Small intestine (tissue), 7 donors: ENCODE results near the gene MCM5. TPM values are rescaled to one million over a fixed set of nuclear protein-coding genes. Genes with fewer than 3 reads are reported as not detected.

Experiments used
- DNase-seq, 2 donors: peaks; one replicate each; pipeline versions ENCODE4 v3.0.0 to v3.0.0-alpha.2; 2013
- FAIRE-seq: peaks from 2 replicates; lab custom pipeline; 2012; peaks lifted over from hg19 to GRCh38; lab: Jason Lieb, UNC
- H3K27ac ChIP-seq, 3 donors: one replicate each; pipeline ENCODE4 v1.5.1; 2013; ENCODE audit warnings: low read length in 2 of 3, mild to moderate bottlenecking in 2 of 3, control low read depth in 1 of 3, inconsistent platforms in 1 of 3, low read depth in 1 of 3, moderate library complexity in 1 of 3
- H3K27me3 ChIP-seq, 3 donors: one replicate each; pipeline ENCODE4 v1.6.1; 2013; ENCODE audit warnings: low read length in 3 of 3, inconsistent platforms in 1 of 3; ENCODE audit not compliant: control insufficient read depth in 3 of 3, insufficient read depth in 3 of 3
- H3K36me3 ChIP-seq, 3 donors: one replicate each; pipeline ENCODE4 v1.6.1; 2013; ENCODE audit warnings: low read length in 3 of 3, inconsistent platforms in 1 of 3, low read depth in 1 of 3, mild to moderate bottlenecking in 1 of 3, moderate library complexity in 1 of 3; ENCODE audit not compliant: control insufficient read depth in 3 of 3, insufficient read depth in 2 of 3
- H3K4me1 ChIP-seq, 3 donors: one replicate each; pipeline ENCODE4 v1.6.1; 2013; ENCODE audit warnings: low read length in 2 of 3, inconsistent platforms in 1 of 3, low read depth in 1 of 3, mild to moderate bottlenecking in 1 of 3, moderate library complexity in 1 of 3; ENCODE audit not compliant: control insufficient read depth in 3 of 3, insufficient read depth in 2 of 3
- H3K4me3 ChIP-seq, 3 donors: one replicate each; pipeline ENCODE4 v1.5.1; 2013; ENCODE audit warnings: low read length in 3 of 3, control low read depth in 1 of 3, inconsistent platforms in 1 of 3, low read depth in 1 of 3, mild to moderate bottlenecking in 1 of 3, moderate library complexity in 1 of 3
- H3K9me3 ChIP-seq, 2 donors: one replicate each; pipeline ENCODE4 v1.6.1; 2013; ENCODE audit warnings: low read depth in 1 of 2, low read length in 1 of 2; ENCODE audit not compliant: control insufficient read depth in 2 of 2, insufficient read depth in 1 of 2
- WGBS, 3 donors: extraction: QIAGEN DNeasy Blood & Tissue Kit; methylation state at CpG; one replicate each; pipeline ENCODE4 v1.1.7; 2013; 5-methylcytosine and 5-hydroxymethylcytosine counted together
- polyA plus RNA-seq, 4 donors: library from polyadenylated mRNA; stranded (reverse) in 3 of 4; unstranded in 1 of 4; fragments of 200-250 nt in 3 of 4; fragments of 120-200 nt in 1 of 4; gene quantifications; one replicate each; pipeline versions ENCODE4 v1.2.1 to v1.2.3, GENCODE V29; 2013
- donor health status: healthy with polysubstance abuse.
- donor health status: control.
- donor health status: control.
- donor health status: Bipolar disorder and iron deficiency.
- donor health status: healthy.

MCM5 gene
- polyA plus RNA-seq, 4 donors: 5.6 to 39.5 (median 19.2) TPM

DNA sequence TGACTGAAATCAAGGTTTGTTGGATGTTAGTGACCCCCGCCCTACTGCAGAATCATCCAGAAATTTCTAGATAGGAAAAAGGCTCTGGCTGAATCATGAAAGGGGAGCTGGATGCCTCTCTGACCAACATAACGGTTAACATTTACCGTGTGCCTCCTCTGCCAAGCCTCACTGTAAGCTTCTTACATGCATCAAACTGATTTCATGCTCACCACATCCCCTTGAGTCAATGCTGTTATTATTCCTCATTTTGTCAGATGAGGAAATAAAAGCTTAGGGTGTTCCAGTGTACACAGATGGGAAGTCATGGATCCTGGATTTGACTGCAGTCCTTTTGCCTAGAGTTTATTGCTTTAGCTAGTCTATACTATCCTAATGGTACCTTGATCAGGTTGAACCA is 24.9 kb upstream of the MCM5 start:
- H3K36me3 ChIP-seq: no peaks in the 10 kb centered on the region
- no peaks in the 10 kb centered on the region for H3K9me3 ChIP-seq
- no peak overlapping the region for H3K27ac ChIP-seq
- H3K4me1 ChIP-seq: peaks cover 6 to 48% (median 11%) of the 10 kb centered on the region in 3 donors
- H3K4me3 ChIP-seq: no peak overlapping the region
- FAIRE-seq (no peak), DNase-seq (no peak)
- H3K27me3 ChIP-seq: no peaks in the 10 kb centered on the region
- WGBS, 3 donors: 84 to 91% (median 87%) methylated on average over 3 of the region's 3 CpGs

DNA sequence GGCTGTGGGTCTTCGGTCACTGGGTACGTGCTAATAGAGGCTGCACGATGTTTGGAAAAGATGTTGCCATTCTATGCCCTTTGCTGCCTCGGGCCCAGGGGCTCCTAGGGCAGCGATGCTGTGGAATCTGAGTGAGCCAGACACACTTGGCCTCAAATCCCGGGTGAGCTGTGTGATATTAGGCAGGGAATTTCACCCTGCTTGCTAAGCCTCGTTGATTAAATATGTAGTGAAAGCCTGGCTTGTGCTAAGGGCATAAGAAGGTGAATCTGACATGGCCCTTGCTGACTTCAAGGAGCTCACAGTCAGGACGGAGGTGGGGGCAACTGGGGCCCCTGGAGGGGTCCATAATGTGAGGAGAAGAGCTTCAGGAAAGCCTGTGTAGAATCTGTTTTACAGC is 24.4 kb upstream of the MCM5 start:
- Histone ChIP-seq H3K4me1 (peaks cover 9 to 53% (median 11%) of the 10 kb centered on the region in 3 donors), H3K9me3 (no peaks in the 10 kb centered on the region), H3K36me3 (no peaks in the 10 kb centered on the region), H3K27me3 (no peaks in the 10 kb centered on the region), H3K27ac (no peak overlapping the region), H3K4me3 (no peak overlapping the region)
- WGBS, 3 donors: 85 to 88% (median 88%) methylated on average over 8 of the region's 8 CpGs
- FAIRE-seq: no peak
- DNase-seq: no peak

DNA sequence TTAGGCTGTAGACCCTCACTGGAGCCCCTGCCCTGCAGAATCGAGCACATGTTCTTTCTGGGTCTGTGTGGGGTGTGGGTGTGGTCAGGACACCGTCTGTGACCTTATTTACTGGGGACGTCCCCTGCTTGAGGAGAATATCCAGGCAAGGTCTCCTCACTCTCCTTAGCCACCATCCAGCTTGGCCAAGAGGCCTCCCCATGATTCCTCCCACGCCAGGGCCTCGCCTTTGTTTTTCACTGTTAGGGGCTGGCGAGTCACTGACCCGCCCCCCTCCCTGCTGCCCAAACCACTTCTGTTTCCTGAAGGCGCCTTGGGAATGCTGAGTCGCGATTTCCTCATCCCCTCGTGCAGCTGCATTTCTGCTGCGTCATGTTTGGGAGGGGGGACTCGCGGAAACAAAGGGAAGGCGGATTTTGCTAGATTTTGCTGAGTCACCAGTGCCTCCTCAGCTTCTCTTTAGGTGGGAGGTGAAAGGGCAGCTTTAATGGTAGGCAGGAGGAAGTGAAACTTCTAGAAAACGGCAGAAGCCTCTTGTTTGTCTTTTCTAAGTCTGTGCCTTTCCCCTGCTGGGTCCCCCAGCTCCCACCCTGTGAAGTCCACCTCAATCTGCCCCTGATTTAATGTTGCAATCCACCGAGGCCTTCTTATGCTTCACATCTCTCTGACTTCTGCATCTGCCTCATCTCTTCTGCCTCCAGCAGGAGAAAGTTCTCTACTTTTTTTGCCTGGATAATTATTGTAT is 23.0 kb upstream of the MCM5 start:
- WGBS, 3 donors: 4 to 11% (median 8%) methylated on average over 17 of the region's 17 CpGs
- peaks cover 9 to 61% (median 11%) of the 10 kb centered on the region in 3 donors for H3K4me1 ChIP-seq
- H3K9me3 ChIP-seq: no peaks in the 10 kb centered on the region
- no peaks in the 10 kb centered on the region for H3K36me3 ChIP-seq
- peak; percentile 93 to 99 for DNase-seq
- no peaks in the 10 kb centered on the region for H3K27me3 ChIP-seq
- FAIRE-seq: no peak
- H3K27ac ChIP-seq: peak overlapping the region; percentile 90 to 95 (median 94)
- H3K4me3 ChIP-seq: no peak overlapping the region

DNA sequence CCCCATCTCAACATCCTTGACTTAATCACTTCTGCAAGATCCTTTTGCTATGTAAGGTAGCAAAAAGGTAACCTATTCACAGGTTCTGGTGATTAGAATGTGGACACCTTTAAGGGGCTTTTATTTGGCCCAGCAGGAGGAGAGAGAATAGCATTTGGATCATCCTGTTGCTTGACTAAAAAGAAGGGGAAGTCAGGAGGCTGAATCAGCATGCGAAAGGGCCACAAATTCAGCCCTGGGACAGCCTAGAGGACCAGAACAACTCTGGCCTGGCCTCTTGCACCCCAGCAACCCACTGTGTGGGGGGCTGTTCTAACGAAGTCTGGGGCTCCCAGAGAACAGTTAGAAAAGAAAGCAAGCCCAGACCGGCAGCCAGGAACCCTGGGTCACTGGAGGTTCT is 22.2 kb upstream of the MCM5 start:
- Histone ChIP-seq H3K4me1 (peaks cover 9 to 57% (median 11%) of the 10 kb centered on the region in 3 donors), H3K27me3 (no peaks in the 10 kb centered on the region), H3K36me3 (peaks cover 0 to under 1% (median 0%) of the 10 kb centered on the region in 3 donors), H3K9me3 (no peaks in the 10 kb centered on the region), H3K4me3 (no peak overlapping the region), H3K27ac (peak overlapping the region; percentile 90 to 95 (median 94))
- FAIRE-seq (no peak), DNase-seq (no peak)
- WGBS, 3 donors: 39 to 64% (median 49%) methylated on average over 3 of the region's 3 CpGs

DNA sequence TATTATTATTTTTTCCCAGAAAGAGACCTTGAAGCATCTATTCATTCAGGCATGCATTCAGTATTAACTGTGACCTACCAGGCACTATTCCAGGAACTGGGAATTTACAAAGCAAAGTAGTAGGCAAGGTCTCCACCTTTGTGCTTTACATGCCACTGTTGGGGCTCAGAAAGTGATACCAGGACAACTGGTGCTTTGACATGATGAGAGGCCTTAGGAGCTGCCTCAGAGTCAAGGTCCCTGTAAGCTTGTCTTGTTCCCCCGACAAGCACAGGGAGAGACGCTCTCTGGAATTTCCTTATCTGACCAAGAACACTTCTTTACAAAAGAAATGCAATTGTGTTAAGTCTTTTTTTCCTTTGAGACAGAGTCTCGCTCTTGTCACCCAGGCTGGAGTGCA is 21.3 kb upstream of the MCM5 start:
- H3K9me3 ChIP-seq: no peaks in the 10 kb centered on the region
- no peaks in the 10 kb centered on the region for H3K27me3 ChIP-seq
- DNase-seq (peak in 1 of 2 donors; percentile 55), FAIRE-seq (no peak)
- peaks cover 0 to 8% (median 0%) of the 10 kb centered on the region in 3 donors for H3K36me3 ChIP-seq
- WGBS, 3 donors: 24 to 57% (median 53%) methylated on average over 3 of the region's 3 CpGs
- H3K27ac ChIP-seq: peak overlapping the region; percentile 90 to 95 (median 94)
- H3K4me3 ChIP-seq: no peak overlapping the region
- peaks cover 9 to 64% (median 11%) of the 10 kb centered on the region in 3 donors for H3K4me1 ChIP-seq

GRCh38 chr22:35379146-35379993 is 20.6 kb upstream of the MCM5 start:
- Histone ChIP-seq H3K4me3 (no peak overlapping the region), H3K36me3 (peaks cover 0 to 14% (median 0%) of the 10 kb centered on the region in 3 donors), H3K4me1 (peaks cover 9 to 68% (median 11%) of the 10 kb centered on the region in 3 donors), H3K27me3 (no peaks in the 10 kb centered on the region), H3K9me3 (no peaks in the 10 kb centered on the region), H3K27ac (peak overlapping the region; percentile 90 to 95 (median 94))
- 26 to 52% (median 49%) methylated on average over 10 of the region's 10 CpGs for WGBS, 3 donors
- FAIRE-seq (no peak), DNase-seq (peak; percentile 93 to 96)

- Histone ChIP-seq H3K27ac (peak overlapping the region; percentile 90 to 95 (median 94)), H3K27me3 (no peaks in the 10 kb centered on the region), H3K36me3 (peaks cover 0 to 21% (median 0%) of the 10 kb centered on the region in 3 donors), H3K4me3 (peak overlapping the region in 1 of 3 donors; percentile 88), H3K4me1 (peaks cover 9 to 74% (median 11%) of the 10 kb centered on the region in 3 donors), H3K9me3 (no peaks in the 10 kb centered on the region)
- peak; percentile 75 to 82 for DNase-seq
- WGBS, 3 donors: 29 to 70% (median 47%) methylated on average over 6 of the region's 6 CpGs
- FAIRE-seq: no peak
These were observed 19.9 kb upstream of the MCM5 start for GRCh38 chr22:35380013-35380412.
